Dermis blood vessel endothelial cell (primary cell): ENCODE measurements around the gene SPAG16. TPM values are rescaled to one million over a fixed set of nuclear protein-coding genes. Genes with fewer than 3 reads are reported as not detected.

Experiments
- DNase-seq: peaks from one replicate; pipeline ENCODE4 v3.0.0; 2010
- total RNA-seq: library from RNA; depleted of rRNA; stranded (reverse); fragments of >200 nt; gene quantifications from 2 replicates; pipeline ENCODE4 v1.2.3, GENCODE V29; 2014

The SPAG16 gene
- total RNA-seq, 1 donor from 2014 or later = 10.6 TPM

- DNase-seq = no peak
These were observed 1126.0 kb downstream of the SPAG16 start for GRCh38 chr2:214410128-214410775.

DNA sequence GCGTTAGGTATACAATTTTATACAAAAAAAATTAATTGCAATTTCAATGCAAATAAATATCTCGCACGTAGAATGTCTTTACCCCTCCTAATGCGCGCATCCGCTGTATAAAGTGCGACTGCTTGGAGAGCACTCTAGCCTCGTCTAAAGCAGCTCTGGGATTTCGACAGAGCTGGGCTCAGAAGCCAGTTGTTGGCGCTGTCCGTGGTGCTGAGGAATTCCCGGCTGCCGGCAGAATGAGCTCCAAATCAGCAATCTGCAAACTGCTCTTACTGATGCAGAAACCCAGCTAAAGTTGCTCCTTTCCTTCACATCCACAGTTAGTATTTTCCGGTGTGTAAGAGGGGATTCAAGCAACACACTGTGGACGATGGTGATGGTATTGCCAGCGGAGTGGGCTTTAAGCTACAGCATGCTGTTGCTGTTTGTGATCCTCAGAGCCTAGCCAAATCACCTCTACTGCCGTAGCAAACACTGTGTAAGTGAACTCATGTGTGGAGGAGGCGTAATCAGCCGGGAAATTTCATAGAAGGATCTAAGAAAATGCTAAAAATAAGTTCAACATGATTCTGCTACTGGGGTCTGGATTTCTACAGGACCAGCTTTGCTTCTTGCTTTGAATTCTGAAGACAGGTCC lies 1126.8 kb downstream of the SPAG16 start, which contains the start of gene VWC2L:
Gene VWC2L (plus strand): TSS at position 137 of the 637 bp plus-strand sequence. CDS start 3,140 bp downstream, outside the sequence.
- DNase-seq = peak; percentile 52

DNA sequence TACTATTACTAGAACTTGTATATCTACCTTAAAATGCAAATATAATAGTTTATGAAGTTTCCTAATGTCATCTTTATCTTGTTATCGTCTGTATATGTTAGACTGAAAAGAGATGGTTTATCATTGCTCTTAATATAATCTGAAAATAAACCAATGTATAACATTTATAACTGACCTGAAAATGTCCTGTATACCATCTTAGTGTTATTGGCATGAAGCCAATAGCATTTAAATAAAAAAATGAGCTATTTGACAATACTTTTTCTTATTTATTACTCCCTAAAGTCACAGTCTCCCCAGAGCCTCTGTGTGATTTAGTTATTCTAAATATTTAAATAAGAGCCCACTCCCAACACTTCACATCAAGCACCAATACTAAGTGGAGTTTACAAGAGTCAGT lies 1128.4 kb downstream of the SPAG16 start:
- DNase-seq = no peak

- no peak for DNase-seq
These were observed 1152.2 kb downstream of the SPAG16 start for GRCh38 chr2:214436470-214436869.

DNA sequence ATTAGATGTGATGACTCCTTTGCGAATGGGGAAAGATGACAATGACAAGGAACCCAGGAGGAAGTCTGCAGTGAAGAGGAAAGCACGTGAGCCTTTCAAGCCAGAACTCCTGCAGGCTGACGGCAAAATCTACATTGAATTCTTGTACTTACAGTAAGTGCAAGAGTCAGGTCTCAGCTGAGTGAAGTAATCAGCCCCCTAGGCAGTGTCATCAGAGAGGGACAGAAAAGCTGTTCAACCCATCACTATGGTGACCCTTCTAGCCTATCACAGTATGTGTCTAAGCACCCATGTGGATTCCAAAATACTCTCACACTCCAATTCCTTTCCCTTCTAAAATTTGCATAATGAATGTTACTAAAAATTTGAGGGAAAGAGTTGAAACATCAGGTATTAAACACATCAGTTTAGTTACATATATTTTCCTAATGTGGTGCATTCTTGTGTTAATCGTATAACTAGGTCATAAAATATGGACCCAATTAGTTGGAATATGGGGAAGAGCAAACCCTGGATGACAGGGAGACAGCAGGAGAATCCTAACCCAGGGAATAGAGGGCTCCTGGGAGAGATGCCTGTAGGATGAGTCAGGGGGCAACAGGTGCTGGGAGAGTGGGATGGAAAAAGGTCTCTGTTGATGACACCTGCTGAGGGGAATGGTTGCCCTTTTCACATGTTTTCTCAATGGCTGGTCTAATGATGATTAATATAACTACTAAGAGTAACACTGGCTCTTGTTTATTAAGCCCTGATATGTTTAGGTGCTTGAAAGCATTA lies 1166.0 kb downstream of the SPAG16 start:
- no peak for DNase-seq

DNA sequence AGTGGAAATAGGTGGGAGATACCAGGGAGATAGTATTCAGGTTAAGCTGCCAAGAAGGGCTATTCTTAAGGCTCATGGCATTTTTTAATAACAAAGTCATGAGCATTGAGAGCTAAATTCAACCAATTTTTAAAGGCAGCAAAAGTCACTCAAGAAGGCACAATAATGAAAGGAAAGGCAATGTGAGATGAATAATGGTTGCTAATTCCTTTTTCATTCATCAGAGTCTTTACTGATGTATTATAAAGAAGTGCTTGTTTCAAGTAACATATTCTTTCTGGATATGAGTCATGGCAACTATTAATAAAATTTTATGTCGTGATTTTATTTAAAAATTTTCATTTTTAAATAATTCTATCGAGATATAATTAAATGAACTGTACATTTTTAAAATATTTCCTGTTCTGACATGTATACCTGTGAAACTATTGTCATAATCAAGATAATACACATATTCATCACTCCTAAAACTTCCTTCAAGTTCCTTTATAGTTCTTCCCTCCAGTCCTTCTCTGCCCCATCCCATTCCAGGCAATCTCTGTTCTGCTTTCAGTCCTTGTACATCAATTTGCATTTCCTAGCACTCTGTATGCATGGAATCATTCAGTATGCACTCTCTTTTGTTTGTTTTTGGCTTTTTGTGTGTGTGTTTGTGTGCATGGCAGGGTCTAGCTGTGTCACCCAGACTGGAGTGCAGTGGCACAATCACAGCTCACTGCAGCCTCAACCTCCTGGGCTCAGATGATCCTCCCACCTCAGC lies 1167.4 kb downstream of the SPAG16 start:
- no peak for DNase-seq

Other genes with a start within 250 kb of the SPAG16 start
- gene IKZF2, start 132.9 kb upstream of the SPAG16 start, total RNA-seq = 0.68 and 1.6 TPM in 2 replicates